HG03432 (cell line): ENCODE data around the gene PDE7B.

ENCODE experiments used
- ATAC-seq: cut with Tn5 transposase; IDR thresholded peaks from one replicate; pipeline ENCODE4 v1.9.1; 2021; ENCODE audit warnings: mild to moderate bottlenecking, moderate library complexity; ENCODE audit not compliant: unreplicated experiment

The PDE7B gene

GRCh38 chr6:135983093-135983492 is 131.6 kb downstream of the PDE7B start:
- no peak for ATAC-seq

GRCh38 chr6:135983718-135984343 is 132.3 kb downstream of the PDE7B start:
- no peak for ATAC-seq

- no peak for ATAC-seq
These were observed 134.0 kb downstream of the PDE7B start for GRCh38 chr6:135985471-135985870.

- ATAC-seq, result no peak
These were observed 135.7 kb downstream of the PDE7B start for GRCh38 chr6:135987226-135987625.

- ATAC-seq, result no peak
These were observed 138.9 kb downstream of the PDE7B start for GRCh38 chr6:135990439-135990838.

GRCh38 chr6:135990855-135991464 is 139.5 kb downstream of the PDE7B start:
- ATAC-seq, result no peak

GRCh38 chr6:135992739-135993138 is 141.2 kb downstream of the PDE7B start:
- no peak for ATAC-seq

- ATAC-seq, result no peak
These were observed 141.9 kb downstream of the PDE7B start for GRCh38 chr6:135993361-135993760.

GRCh38 chr6:135994857-135995544 is 143.5 kb downstream of the PDE7B start:
- no peak for ATAC-seq

GRCh38 chr6:135995545-135995898 is 144.0 kb downstream of the PDE7B start:
- no peak for ATAC-seq

- no peak for ATAC-seq
These were observed 145.2 kb downstream of the PDE7B start for GRCh38 chr6:135996668-135997067.

- no peak for ATAC-seq
These were observed 147.9 kb downstream of the PDE7B start for GRCh38 chr6:135999393-135999792.

GRCh38 chr6:136007345-136007744 is 155.8 kb downstream of the PDE7B start:
- ATAC-seq, result no peak

GRCh38 chr6:136011475-136011874 is 160.0 kb downstream of the PDE7B start:
- ATAC-seq, result no peak

GRCh38 chr6:136012198-136012887 is 160.8 kb downstream of the PDE7B start:
- ATAC-seq, result no peak

- ATAC-seq, result no peak
These were observed 161.4 kb downstream of the PDE7B start for GRCh38 chr6:136012943-136013342.

GRCh38 chr6:136014454-136015437 is 163.2 kb downstream of the PDE7B start:
- ATAC-seq, result no peak

GRCh38 chr6:136015531-136015930 is 164.0 kb downstream of the PDE7B start:
- ATAC-seq, result no peak

- ATAC-seq, result no peak
These were observed 165.0 kb downstream of the PDE7B start for GRCh38 chr6:136016228-136017225.
